Small intestine (tissue), 7 donors: ENCODE results near the gene SCAF8. TPM values are rescaled to one million over a fixed set of nuclear protein-coding genes. Genes with fewer than 3 reads are reported as not detected.
"Not testable (repeated sequence)": the region's sequence is repeated elsewhere in the genome, so short reads cannot be mapped to it uniquely, and the experiment has no call there.

Source experiments
- DNase-seq, 2 donors: peaks; one replicate each; pipeline versions ENCODE4 v3.0.0 to v3.0.0-alpha.2; 2013
- FAIRE-seq: peaks from 2 replicates; lab custom pipeline; 2012; peaks lifted over from hg19 to GRCh38; lab: Jason Lieb, UNC
- H3K27ac ChIP-seq, 3 donors: one replicate each; pipeline ENCODE4 v1.5.1; 2013; ENCODE audit warnings: low read length in 2 of 3, mild to moderate bottlenecking in 2 of 3, control low read depth in 1 of 3, inconsistent platforms in 1 of 3, low read depth in 1 of 3, moderate library complexity in 1 of 3
- H3K27me3 ChIP-seq, 3 donors: one replicate each; pipeline ENCODE4 v1.6.1; 2013; ENCODE audit warnings: low read length in 3 of 3, inconsistent platforms in 1 of 3; ENCODE audit not compliant: control insufficient read depth in 3 of 3, insufficient read depth in 3 of 3
- H3K36me3 ChIP-seq, 3 donors: one replicate each; pipeline ENCODE4 v1.6.1; 2013; ENCODE audit warnings: low read length in 3 of 3, inconsistent platforms in 1 of 3, low read depth in 1 of 3, mild to moderate bottlenecking in 1 of 3, moderate library complexity in 1 of 3; ENCODE audit not compliant: control insufficient read depth in 3 of 3, insufficient read depth in 2 of 3
- H3K4me1 ChIP-seq, 3 donors: one replicate each; pipeline ENCODE4 v1.6.1; 2013; ENCODE audit warnings: low read length in 2 of 3, inconsistent platforms in 1 of 3, low read depth in 1 of 3, mild to moderate bottlenecking in 1 of 3, moderate library complexity in 1 of 3; ENCODE audit not compliant: control insufficient read depth in 3 of 3, insufficient read depth in 2 of 3
- H3K4me3 ChIP-seq, 3 donors: one replicate each; pipeline ENCODE4 v1.5.1; 2013; ENCODE audit warnings: low read length in 3 of 3, control low read depth in 1 of 3, inconsistent platforms in 1 of 3, low read depth in 1 of 3, mild to moderate bottlenecking in 1 of 3, moderate library complexity in 1 of 3
- H3K9me3 ChIP-seq, 2 donors: one replicate each; pipeline ENCODE4 v1.6.1; 2013; ENCODE audit warnings: low read depth in 1 of 2, low read length in 1 of 2; ENCODE audit not compliant: control insufficient read depth in 2 of 2, insufficient read depth in 1 of 2
- WGBS, 3 donors: extraction: QIAGEN DNeasy Blood & Tissue Kit; methylation state at CpG; one replicate each; pipeline ENCODE4 v1.1.7; 2013; 5-methylcytosine and 5-hydroxymethylcytosine counted together
- polyA plus RNA-seq, 4 donors: library from polyadenylated mRNA; stranded (reverse) in 3 of 4; unstranded in 1 of 4; fragments of 200-250 nt in 3 of 4; fragments of 120-200 nt in 1 of 4; gene quantifications; one replicate each; pipeline versions ENCODE4 v1.2.1 to v1.2.3, GENCODE V29; 2013
- donor health status: healthy with polysubstance abuse.
- donor health status: control.
- donor health status: control.
- donor health status: Bipolar disorder and iron deficiency.
- donor health status: healthy.

The SCAF8 gene
- polyA plus RNA-seq, 4 donors = 6.8 to 36.2 (median 10.1) TPM

DNA sequence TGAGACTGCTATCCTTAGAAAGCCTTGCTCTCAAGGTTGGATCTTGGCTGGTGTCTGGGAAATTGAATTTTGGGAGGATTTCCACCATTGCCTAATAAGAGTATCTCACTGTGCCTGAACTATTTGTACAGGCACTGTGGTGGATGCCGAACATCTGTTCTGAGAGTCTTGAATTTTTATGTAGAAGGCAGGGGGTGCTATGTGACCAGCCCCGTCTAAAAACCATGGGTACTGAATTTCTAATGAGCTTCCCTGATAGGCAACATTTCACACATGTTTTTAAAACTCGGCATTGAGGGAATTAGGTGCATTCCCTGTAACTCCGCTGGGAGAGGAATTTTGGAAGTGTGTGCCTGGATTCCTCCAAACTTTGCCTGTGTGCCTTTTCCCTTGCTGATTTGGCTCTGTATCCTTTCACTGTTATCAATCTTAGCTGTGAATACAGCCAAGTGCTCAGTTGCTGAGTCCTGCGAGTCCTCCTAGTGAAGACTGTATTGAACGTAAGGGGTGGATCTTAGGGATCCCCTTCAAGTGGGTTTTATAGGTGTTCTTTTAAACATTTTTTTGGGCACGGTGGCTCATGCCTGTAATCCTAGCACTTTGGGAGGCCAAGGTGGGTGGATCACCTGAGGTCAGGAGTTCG is 27.6 kb upstream of the SCAF8 start:
- FAIRE-seq = no peak
- no peak overlapping the region for H3K4me3 ChIP-seq
- H3K4me1 ChIP-seq = no peaks in the 10 kb centered on the region
- 55 to 73% (median 71%) methylated on average over 7 to 8 of the region's 8 CpGs for WGBS, 3 donors
- H3K27ac ChIP-seq = no peak overlapping the region
- H3K36me3 ChIP-seq = no peaks in the 10 kb centered on the region
- DNase-seq = no peak
- peaks cover 0 to 3% (median 0%) of the 10 kb centered on the region in 3 donors for H3K27me3 ChIP-seq
- peaks cover 0 to 3% of the 10 kb centered on the region in 2 donors for H3K9me3 ChIP-seq

DNA sequence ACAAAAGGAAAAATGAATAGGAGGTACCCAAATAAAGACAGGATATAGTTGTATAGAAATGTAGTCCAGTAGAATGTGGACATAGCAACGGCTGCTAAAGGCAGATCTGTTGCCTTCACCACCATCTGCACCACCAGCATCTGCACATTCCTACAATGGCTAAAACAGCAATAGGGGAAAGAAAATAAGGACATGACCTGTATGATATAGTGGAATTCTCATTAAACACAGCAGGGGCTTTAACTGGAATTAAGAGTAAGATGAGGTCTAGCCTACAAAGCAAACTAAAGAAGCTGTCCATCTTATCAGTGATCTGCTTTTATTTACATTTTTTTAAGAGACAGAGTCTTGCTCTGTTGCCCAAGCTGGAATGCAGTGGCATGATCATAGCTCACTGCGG is 26.8 kb upstream of the SCAF8 start:
- no peak overlapping the region for H3K4me3 ChIP-seq
- no peak for FAIRE-seq
- WGBS, 3 donors = 86 to 92% (median 90%) methylated on average over 2 of the region's 2 CpGs

DNA sequence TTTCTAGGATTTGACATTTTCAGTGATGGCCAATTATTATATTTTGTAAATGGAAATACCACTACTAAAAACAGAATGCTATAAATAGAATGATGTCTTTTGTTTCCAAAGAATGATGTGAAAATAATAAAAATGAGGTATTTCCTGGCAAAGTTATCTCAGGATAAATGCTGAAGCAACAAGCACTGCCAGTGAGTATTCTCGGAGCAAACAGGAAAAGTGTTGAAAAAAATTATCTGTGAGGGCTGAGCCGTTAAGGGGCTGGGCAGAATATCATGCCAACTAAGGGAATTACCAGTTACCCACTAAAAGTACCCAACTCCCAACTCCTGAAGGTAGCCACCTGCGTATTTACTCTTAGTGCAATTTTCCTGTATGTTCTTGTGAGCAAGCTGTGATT is 23.6 kb upstream of the SCAF8 start:
- Histone ChIP-seq H3K27ac (no peak overlapping the region), H3K4me3 (no peak overlapping the region), H3K9me3 (peaks cover 0 to 3% of the 10 kb centered on the region in 2 donors), H3K4me1 (no peaks in the 10 kb centered on the region), H3K36me3 (no peaks in the 10 kb centered on the region), H3K27me3 (no peaks in the 10 kb centered on the region)
- no peak for FAIRE-seq
- WGBS, 3 donors = 34 to 44% (median 35%) methylated on average over 3 of the region's 3 CpGs
- no peak for DNase-seq

More for the DNA sequence above, 26.8 kb upstream of the SCAF8 start:
- DNase-seq = no peak
- no peaks in the 10 kb centered on the region for H3K4me1 ChIP-seq
- peaks cover 0 to 3% of the 10 kb centered on the region in 2 donors for H3K9me3 ChIP-seq
- H3K27ac ChIP-seq = no peak overlapping the region
- peaks cover 0 to 3% (median 0%) of the 10 kb centered on the region in 3 donors for H3K27me3 ChIP-seq
- no peaks in the 10 kb centered on the region for H3K36me3 ChIP-seq

DNA sequence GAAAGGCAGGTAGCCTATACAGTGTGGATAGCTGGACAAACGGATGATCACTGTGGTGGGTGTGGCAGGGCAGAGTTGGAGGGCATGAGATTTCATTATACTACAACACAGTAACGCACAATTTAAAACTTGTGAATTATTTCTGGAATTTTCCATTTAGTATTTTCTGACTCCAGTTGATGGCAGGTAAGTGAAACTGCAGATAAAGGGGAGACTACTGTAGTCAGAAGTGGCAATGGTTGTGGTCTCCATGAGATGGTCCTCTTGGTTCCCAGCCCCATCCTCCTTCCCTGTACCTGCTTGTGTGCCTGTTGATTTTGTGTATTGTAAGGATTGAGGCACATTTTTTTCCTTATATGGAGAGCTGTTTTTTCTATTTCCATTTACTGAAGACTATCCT is 22.5 kb upstream of the SCAF8 start:
- Histone ChIP-seq H3K9me3 (peaks cover 0 to 3% of the 10 kb centered on the region in 2 donors), H3K36me3 (no peaks in the 10 kb centered on the region), H3K4me3 (no peak overlapping the region), H3K27me3 (no peaks in the 10 kb centered on the region), H3K4me1 (no peaks in the 10 kb centered on the region), H3K27ac (no peak overlapping the region)
- no peak for FAIRE-seq
- 77 to 88% (median 85%) methylated on average over 2 of the region's 2 CpGs for WGBS, 3 donors
- no peak for DNase-seq

DNA sequence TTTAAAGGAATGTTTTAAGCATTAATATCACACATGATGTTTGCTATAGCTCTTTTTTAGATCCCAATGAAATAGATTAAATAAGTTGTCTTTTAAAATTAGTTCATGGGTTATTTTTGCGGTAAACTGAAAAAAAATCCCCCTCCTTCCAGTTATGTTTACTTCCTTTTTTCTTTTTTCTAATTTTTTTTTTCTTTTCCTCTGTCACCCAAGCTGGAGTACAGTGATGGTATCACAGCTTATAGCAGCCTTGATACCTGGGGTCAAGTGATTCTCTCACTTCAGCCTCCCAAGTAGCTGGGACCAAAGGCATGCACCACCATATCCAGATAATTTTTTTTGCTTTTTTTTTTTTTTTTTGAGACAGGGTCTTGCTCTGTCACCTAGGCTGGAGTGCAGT is 17.8 kb upstream of the SCAF8 start:
- H3K4me3 ChIP-seq = no peak overlapping the region
- DNase-seq (no peak), FAIRE-seq (no peak)
- 78 to 94% (median 94%) methylated on average over 1 of the region's 1 CpG for whole genome bisulfite sequencing, 3 donors
- H3K27ac ChIP-seq = no peak overlapping the region
- H3K27me3 ChIP-seq = no peaks in the 10 kb centered on the region
- H3K36me3 ChIP-seq = no peaks in the 10 kb centered on the region
- no peaks in the 10 kb centered on the region for H3K4me1 ChIP-seq
- H3K9me3 ChIP-seq = peaks cover 0 to 7% of the 10 kb centered on the region in 2 donors

DNA sequence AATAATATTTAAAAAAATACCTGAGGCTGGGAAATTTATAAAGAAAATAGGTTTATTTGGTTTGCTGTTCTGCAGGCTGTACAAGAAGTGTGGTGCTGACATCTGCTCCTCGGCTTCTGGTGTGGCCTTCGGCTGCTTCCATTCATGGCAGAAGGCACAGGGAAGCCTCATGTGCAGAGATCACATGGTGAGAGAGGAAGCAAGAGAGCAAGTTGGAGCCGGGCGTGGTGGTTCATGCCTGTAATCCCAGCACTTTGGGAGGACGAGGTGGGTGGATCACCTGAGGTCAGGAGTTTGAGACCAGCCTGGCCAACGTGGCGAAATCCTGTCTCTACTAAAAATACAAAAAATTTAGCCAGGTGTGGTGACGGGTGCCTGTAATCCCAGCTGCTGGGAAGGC is 16.9 kb upstream of the SCAF8 start:
- FAIRE-seq, H3K4me3 ChIP-seq, H3K27ac ChIP-seq, DNase-seq, H3K4me1 ChIP-seq, H3K27me3 ChIP-seq, H3K36me3 ChIP-seq: not testable (repeated sequence)
- peaks cover 0 to 14% of the 10 kb centered on the region in 2 donors for H3K9me3 ChIP-seq
- 71 to 82% (median 81%) methylated on average over 8 of the region's 8 CpGs for WGBS, 3 donors

DNA sequence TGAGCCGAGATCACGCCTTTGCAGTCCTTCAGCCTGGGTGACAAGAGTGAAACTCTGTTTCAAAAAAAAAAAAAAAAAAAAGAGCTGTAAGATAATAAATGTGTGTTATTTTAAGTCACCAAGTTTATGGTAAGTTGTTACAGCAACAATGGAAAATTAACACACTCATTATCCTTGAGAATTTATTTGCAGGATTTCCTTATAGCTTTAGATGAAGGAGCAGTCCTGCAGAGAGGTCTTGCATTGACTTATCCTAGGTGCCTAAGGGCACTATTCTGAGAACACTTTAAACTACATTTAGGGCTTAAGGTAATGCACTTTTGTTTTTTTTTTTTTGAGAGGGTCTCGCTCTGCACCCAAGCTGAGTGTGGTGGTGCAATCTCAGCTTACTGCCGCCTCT is 13.8 kb upstream of the SCAF8 start:
- Histone ChIP-seq H3K4me3 (no peak overlapping the region), H3K9me3 (peaks cover 0 to 16% of the 10 kb centered on the region in 2 donors), H3K27me3 (no peaks in the 10 kb centered on the region), H3K27ac (no peak overlapping the region), H3K4me1 (no peaks in the 10 kb centered on the region), H3K36me3 (no peaks in the 10 kb centered on the region)
- DNase-seq = peak; percentile 15 to 27
- WGBS, 3 donors = 55 to 79% (median 58%) methylated on average over 4 of the region's 4 CpGs
- no peak for FAIRE-seq

DNA sequence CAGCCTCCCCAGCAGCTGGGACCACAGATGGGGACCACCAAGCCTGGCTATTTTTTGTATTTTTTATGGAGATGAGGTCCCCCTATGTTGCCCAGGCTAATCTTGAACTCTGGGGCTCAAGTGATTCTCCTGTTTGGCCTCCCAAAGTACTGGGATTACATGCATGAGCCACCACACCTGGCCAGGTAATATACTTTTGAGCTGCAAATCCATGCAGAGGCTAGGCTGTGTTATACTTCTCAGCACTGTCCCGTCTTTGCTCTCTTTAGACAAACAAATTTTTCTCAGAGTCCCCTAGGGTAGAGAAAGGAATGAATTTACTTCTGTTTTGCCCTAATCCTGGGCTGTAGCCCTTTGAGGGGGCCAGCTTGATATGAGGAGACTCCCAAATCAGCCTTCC is 13.4 kb upstream of the SCAF8 start:
- H3K27me3 ChIP-seq = no peaks in the 10 kb centered on the region
- no peak overlapping the region for H3K27ac ChIP-seq
- peaks cover 0 to 16% of the 10 kb centered on the region in 2 donors for H3K9me3 ChIP-seq
- H3K4me3 ChIP-seq = no peak overlapping the region
- 32 to 71% (median 69%) methylated on average over 1 of the region's 1 CpG for WGBS, 3 donors
- FAIRE-seq (no peak), DNase-seq (no peak)
- no peaks in the 10 kb centered on the region for H3K36me3 ChIP-seq
- H3K4me1 ChIP-seq = no peaks in the 10 kb centered on the region

DNA sequence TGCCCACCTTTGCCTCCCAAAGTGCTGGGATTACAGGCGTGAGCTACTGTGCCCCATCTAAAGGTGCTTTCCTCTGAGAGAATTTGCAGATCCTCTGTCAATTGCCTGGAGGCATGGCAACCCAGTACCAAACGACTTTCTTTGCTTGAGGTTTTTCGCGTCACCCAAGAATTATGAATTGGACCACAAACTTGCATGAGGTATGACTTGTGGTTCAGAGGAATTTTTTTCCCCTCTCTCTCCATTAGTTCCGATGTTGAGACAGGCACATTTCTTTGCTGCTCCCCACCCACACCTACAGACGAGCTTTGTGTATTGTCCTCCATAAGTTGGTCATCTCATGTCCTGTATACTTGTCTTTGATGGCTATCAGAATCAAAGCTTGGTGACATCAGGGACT is 11.8 kb upstream of the SCAF8 start:
- no peak for DNase-seq
- peaks cover 0 to 16% of the 10 kb centered on the region in 2 donors for H3K9me3 ChIP-seq
- no peaks in the 10 kb centered on the region for H3K4me1 ChIP-seq
- no peaks in the 10 kb centered on the region for H3K27me3 ChIP-seq
- no peak for FAIRE-seq
- H3K36me3 ChIP-seq = no peaks in the 10 kb centered on the region
- H3K27ac ChIP-seq = no peak overlapping the region
- H3K4me3 ChIP-seq = no peak overlapping the region
- 77 to 90% (median 81%) methylated on average over 6 of the region's 6 CpGs for WGBS, 3 donors
